Ovary (tissue), 3 donors: Measurements from ENCODE around the gene VAV2.

ENCODE experiments used
- CTCF ChIP-seq, 3 donors: fragments of 450-650 bp in 2 of 3; fragments of 200-600 bp in 1 of 3; IDR thresholded peaks; one replicate each; pipeline versions ENCODE4 v1.5.1 to v1.8.0; 2016 to 2022; ENCODE audit warnings: antibody characterized with exemption in 3 of 3, mild to moderate bottlenecking in 1 of 3
- EP300 ChIP-seq: sonication (generic); formaldehyde crosslinking; IDR thresholded peaks from one replicate; pipeline ENCODE4 v1.6.1; 2017; ENCODE audit warnings: antibody characterized with exemption
- donor health status: DM: no; HTN: no; CAD: no.

GRCh38 chr9:134026581-134026980 lies 34.5 kb upstream of the VAV2 start:
- TF ChIP-seq CTCF (IDR thresholded peaks at IDR 0.05) (no peak), EP300 (no peak)
